ENCODE results near the gene ABCG4.

ABCG4 gene

GRCh38 chr11:119108857-119109221, 40.0 kb upstream of the ABCG4 start:
- Histone ChIP-seq H3K4ac (ENCODE audit: low read depth in 1 of 2, low read length in 2 of 2) (no peak overlapping the region), H3K18ac (ENCODE audit: low read depth in 1 of 2, low read length in 2 of 2) (no peak overlapping the region), H3K4me1 (ENCODE audit: control insufficient read depth, insufficient read depth, low read depth, low read length) (peaks cover 18% of the 10 kb centered on the region), H3K79me1 (replicated peaks; ENCODE audit: low read length, poor library complexity, severe bottlenecking) (peaks cover 32% of the 10 kb centered on the region), H4K91ac (ENCODE audit: low read length) (no peak overlapping the region), H2BK5ac (ENCODE audit: low read depth, low read length, poor library complexity, severe bottlenecking) (no peak overlapping the region), H2BK12ac (ENCODE audit: low read length in 2 of 2) (no peak overlapping the region), H4K8ac (ENCODE audit: low read length) (no peak overlapping the region), H2AK5ac (ENCODE audit: low read length, severe bottlenecking) (no peak overlapping the region), H2AFZ (ENCODE audit: low read depth, low read length) (no peak overlapping the region), H3K9me3 (ENCODE audit: control insufficient read depth, low read length) (no peaks in the 10 kb centered on the region), H3K27ac (ENCODE audit: low read length, poor library complexity, severe bottlenecking) (no peak overlapping the region), H3K23ac (ENCODE audit: low read length in 2 of 2) (no peak overlapping the region), H3K4me3 (ENCODE audit: insufficient read depth in 1 of 2, low read depth in 1 of 2, low read length in 2 of 2) (peak overlapping the region in 1 of 2 experiments; percentile 91), H2BK15ac (ENCODE audit: low read depth, poor library complexity, severe bottlenecking) (no peak overlapping the region), H2BK120ac (ENCODE audit: low read depth, low read length) (no peak overlapping the region), H3K4me2 (ENCODE audit: low read length, poor library complexity, severe bottlenecking) (no peak overlapping the region), H3K14ac (ENCODE audit: low read length in 2 of 2) (no peak overlapping the region), H3K27me3 (ENCODE audit: control insufficient read depth in 1 of 2, insufficient read depth in 1 of 2, low read length in 2 of 2) (no peaks in the 10 kb centered on the region), H3K9ac (ENCODE audit: low read length) (no peak overlapping the region), H3K36me3 (ENCODE audit: control insufficient read depth in 1 of 2, insufficient read depth in 2 of 2, low read depth in 1 of 2, low read length in 2 of 2) (peaks cover 34 to 36% of the 10 kb centered on the region in 2 experiments)
- no peak for DNase-seq
- WGBS = 100% methylated on average over 2 of the region's 2 CpGs

- no peak overlapping the region for H3K4me2 ChIP-seq (ENCODE audit: low read length, poor library complexity, severe bottlenecking)
Measured at GRCh38 chr11:119109843-119110242, 39.0 kb upstream of the ABCG4 start.

GRCh38 chr11:119110439-119110838, 38.4 kb upstream of the ABCG4 start:
- no peak overlapping the region for H3K4me2 ChIP-seq (ENCODE audit: low read length, poor library complexity, severe bottlenecking)
- H2AFZ ChIP-seq (ENCODE audit: low read depth, low read length) = no peak overlapping the region
- no peak overlapping the region for H3K9ac ChIP-seq (ENCODE audit: low read length)
- peaks cover 18% of the 10 kb centered on the region for H3K4me1 ChIP-seq (ENCODE audit: control insufficient read depth, insufficient read depth, low read depth, low read length)
- H3K36me3 ChIP-seq (ENCODE audit: control insufficient read depth in 1 of 2, insufficient read depth in 2 of 2, low read depth in 1 of 2, low read length in 2 of 2) = peaks cover 42 to 45% of the 10 kb centered on the region in 2 experiments
- no peak overlapping the region for H3K18ac ChIP-seq (ENCODE audit: low read depth in 1 of 2, low read length in 2 of 2)
- H3K79me1 ChIP-seq (replicated peaks; ENCODE audit: low read length, poor library complexity, severe bottlenecking) = peaks cover 28% of the 10 kb centered on the region
- no peaks in the 10 kb centered on the region for H3K9me3 ChIP-seq (ENCODE audit: control insufficient read depth, low read length)
- no peaks in the 10 kb centered on the region for H3K27me3 ChIP-seq (ENCODE audit: control insufficient read depth in 1 of 2, insufficient read depth in 1 of 2, low read length in 2 of 2)
- DNase-seq = no peak
- no peak overlapping the region for H2AK5ac ChIP-seq (ENCODE audit: low read length, severe bottlenecking)
- H3K4me3 ChIP-seq (ENCODE audit: insufficient read depth in 1 of 2, low read depth in 1 of 2, low read length in 2 of 2) = no peak overlapping the region
- no peak overlapping the region for H2BK12ac ChIP-seq (ENCODE audit: low read length in 2 of 2)
- H4K91ac ChIP-seq (ENCODE audit: low read length) = no peak overlapping the region
- no peak overlapping the region for H4K8ac ChIP-seq (ENCODE audit: low read length)
- H2BK15ac ChIP-seq (ENCODE audit: low read depth, poor library complexity, severe bottlenecking) = no peak overlapping the region
- H3K27ac ChIP-seq (ENCODE audit: low read length, poor library complexity, severe bottlenecking) = no peak overlapping the region
- no peak overlapping the region for H3K23ac ChIP-seq (ENCODE audit: low read length in 2 of 2)
- no peak overlapping the region for H3K14ac ChIP-seq (ENCODE audit: low read length in 2 of 2)
- no peak overlapping the region for H2BK5ac ChIP-seq (ENCODE audit: low read depth, low read length, poor library complexity, severe bottlenecking)
- WGBS = 95% methylated on average over 4 of the region's 10 CpGs
- no peak overlapping the region for H2BK120ac ChIP-seq (ENCODE audit: low read depth, low read length)
- no peak overlapping the region for H3K4ac ChIP-seq (ENCODE audit: low read depth in 1 of 2, low read length in 2 of 2)

More at GRCh38 chr11:119109843-119110242, 39.0 kb upstream of the ABCG4 start:
- Histone ChIP-seq H3K4me3 (ENCODE audit: insufficient read depth in 1 of 2, low read depth in 1 of 2, low read length in 2 of 2) (no peak overlapping the region), H4K8ac (ENCODE audit: low read length) (no peak overlapping the region), H2BK12ac (ENCODE audit: low read length in 2 of 2) (no peak overlapping the region), H3K36me3 (ENCODE audit: control insufficient read depth in 1 of 2, insufficient read depth in 2 of 2, low read depth in 1 of 2, low read length in 2 of 2) (peaks cover 40 to 42% of the 10 kb centered on the region in 2 experiments), H3K27ac (ENCODE audit: low read length, poor library complexity, severe bottlenecking) (no peak overlapping the region), H3K23ac (ENCODE audit: low read length in 2 of 2) (no peak overlapping the region), H3K18ac (ENCODE audit: low read depth in 1 of 2, low read length in 2 of 2) (no peak overlapping the region), H4K91ac (ENCODE audit: low read length) (no peak overlapping the region), H2AK5ac (ENCODE audit: low read length, severe bottlenecking) (no peak overlapping the region), H3K14ac (ENCODE audit: low read length in 2 of 2) (no peak overlapping the region), H3K9me3 (ENCODE audit: control insufficient read depth, low read length) (no peaks in the 10 kb centered on the region), H3K27me3 (ENCODE audit: control insufficient read depth in 1 of 2, insufficient read depth in 1 of 2, low read length in 2 of 2) (no peaks in the 10 kb centered on the region), H2BK120ac (ENCODE audit: low read depth, low read length) (no peak overlapping the region), H2AFZ (ENCODE audit: low read depth, low read length) (no peak overlapping the region), H2BK5ac (ENCODE audit: low read depth, low read length, poor library complexity, severe bottlenecking) (no peak overlapping the region), H3K4me1 (ENCODE audit: control insufficient read depth, insufficient read depth, low read depth, low read length) (peaks cover 18% of the 10 kb centered on the region), H3K4ac (ENCODE audit: low read depth in 1 of 2, low read length in 2 of 2) (no peak overlapping the region), H3K9ac (ENCODE audit: low read length) (no peak overlapping the region), H3K79me1 (replicated peaks; ENCODE audit: low read length, poor library complexity, severe bottlenecking) (peaks cover 28% of the 10 kb centered on the region), H2BK15ac (ENCODE audit: low read depth, poor library complexity, severe bottlenecking) (no peak overlapping the region)
- WGBS = 97% methylated on average over 3 of the region's 3 CpGs
- DNase-seq = no peak

GRCh38 chr11:119111361-119111925, 37.4 kb upstream of the ABCG4 start:
- Histone ChIP-seq H3K4me2 (ENCODE audit: low read length, poor library complexity, severe bottlenecking) (no peak overlapping the region), H2BK5ac (ENCODE audit: low read depth, low read length, poor library complexity, severe bottlenecking) (no peak overlapping the region), H2BK12ac (ENCODE audit: low read length in 2 of 2) (no peak overlapping the region), H3K14ac (ENCODE audit: low read length in 2 of 2) (no peak overlapping the region), H3K18ac (ENCODE audit: low read depth in 1 of 2, low read length in 2 of 2) (no peak overlapping the region), H2AK5ac (ENCODE audit: low read length, severe bottlenecking) (no peak overlapping the region), H3K36me3 (ENCODE audit: control insufficient read depth in 1 of 2, insufficient read depth in 2 of 2, low read depth in 1 of 2, low read length in 2 of 2) (peaks cover 49 to 53% of the 10 kb centered on the region in 2 experiments), H3K4me1 (ENCODE audit: control insufficient read depth, insufficient read depth, low read depth, low read length) (peaks cover 18% of the 10 kb centered on the region), H3K27me3 (ENCODE audit: control insufficient read depth in 1 of 2, insufficient read depth in 1 of 2, low read length in 2 of 2) (no peaks in the 10 kb centered on the region), H3K27ac (ENCODE audit: low read length, poor library complexity, severe bottlenecking) (no peak overlapping the region), H3K79me1 (replicated peaks; ENCODE audit: low read length, poor library complexity, severe bottlenecking) (peaks cover 28% of the 10 kb centered on the region), H3K4ac (ENCODE audit: low read depth in 1 of 2, low read length in 2 of 2) (no peak overlapping the region), H3K23ac (ENCODE audit: low read length in 2 of 2) (no peak overlapping the region), H2BK15ac (ENCODE audit: low read depth, poor library complexity, severe bottlenecking) (no peak overlapping the region), H3K9me3 (ENCODE audit: control insufficient read depth, low read length) (no peaks in the 10 kb centered on the region), H2BK120ac (ENCODE audit: low read depth, low read length) (no peak overlapping the region), H3K9ac (ENCODE audit: low read length) (no peak overlapping the region), H4K91ac (ENCODE audit: low read length) (no peak overlapping the region), H3K4me3 (ENCODE audit: insufficient read depth in 1 of 2, low read depth in 1 of 2, low read length in 2 of 2) (no peak overlapping the region), H4K8ac (ENCODE audit: low read length) (no peak overlapping the region), H2AFZ (ENCODE audit: low read depth, low read length) (no peak overlapping the region)
- DNase-seq = no peak
- 95% methylated on average over 11 of the region's 11 CpGs for WGBS
